GM06990 (cell line): ENCODE data around the gene TBC1D5.
"Not testable (repeated sequence)": the region's sequence is repeated elsewhere in the genome, so short reads cannot be mapped to it uniquely, and the experiment has no call there.

ENCODE experiments used
- DNase-seq: peaks from one replicate; pipeline ENCODE4 v3.0.0-alpha.2; 2011; ENCODE audit not compliant: insufficient read length; ENCODE audit errors: extremely low read depth
- H3K27me3 ChIP-seq: replicated peaks from 2 replicates; pipeline ENCODE4 v1.6.0; 2011; ENCODE audit warnings: low read length; ENCODE audit not compliant: control insufficient read depth, insufficient read depth
- H3K36me3 ChIP-seq: 2 replicates; pipeline ENCODE4 v1.5.1; 2011; ENCODE audit warnings: low read length; ENCODE audit not compliant: control insufficient read depth, insufficient read depth
- H3K4me3 ChIP-seq: replicated peaks from 2 replicates; pipeline ENCODE4 v1.5.1; 2011; ENCODE audit warnings: low read depth, mild to moderate bottlenecking, control low read depth, low read length
- CTCF ChIP-seq: IDR thresholded peaks from 2 replicates; pipeline ENCODE4 v1.5.1; 2011; ENCODE audit warnings: low read length, control low read depth, mild to moderate bottlenecking, inconsistent platforms; ENCODE audit not compliant: insufficient read depth, poor library complexity, severe bottlenecking

The TBC1D5 gene

GRCh38 chr3:17494117-17494809 lies 248.2 kb downstream of the TBC1D5 start:
- DNase-seq: no peak
- Histone ChIP-seq H3K27me3 (no peaks in the 10 kb centered on the region), H3K36me3 (peaks cover 7% of the 10 kb centered on the region), H3K4me3 (no peak overlapping the region)
- no peak for TF ChIP-seq CTCF

- H3K36me3 ChIP-seq: peaks cover 7% of the 10 kb centered on the region
- DNase-seq: no peak
- H3K27me3 ChIP-seq: no peaks in the 10 kb centered on the region
- H3K4me3 ChIP-seq: no peak overlapping the region
- no peak for TF ChIP-seq CTCF
Observed at GRCh38 chr3:17491601-17492000, 250.8 kb downstream of the TBC1D5 start.

- H3K27me3 ChIP-seq, H3K36me3 ChIP-seq, DNase-seq, H3K4me3 ChIP-seq: not testable (repeated sequence)
Observed at GRCh38 chr3:17491190-17491589, 251.2 kb downstream of the TBC1D5 start.

- no peak for TF ChIP-seq CTCF
- DNase-seq: no peak
Observed at GRCh38 chr3:17489139-17489538, 253.3 kb downstream of the TBC1D5 start.

GRCh38 chr3:17481116-17481515 lies 261.3 kb downstream of the TBC1D5 start:
- Histone ChIP-seq H3K27me3 (no peaks in the 10 kb centered on the region), H3K36me3 (peaks cover 6% of the 10 kb centered on the region), H3K4me3 (no peak overlapping the region)
- no peak for DNase-seq
- no peak for TF ChIP-seq CTCF

More at GRCh38 chr3:17489139-17489538, 253.3 kb downstream of the TBC1D5 start:
- Histone ChIP-seq H3K4me3 (no peak overlapping the region), H3K36me3 (peaks cover 3% of the 10 kb centered on the region), H3K27me3 (no peaks in the 10 kb centered on the region)

GRCh38 chr3:17479681-17480405 lies 262.6 kb downstream of the TBC1D5 start:
- no peak for DNase-seq
- H3K4me3 ChIP-seq: no peak overlapping the region
- H3K27me3 ChIP-seq: no peaks in the 10 kb centered on the region
- H3K36me3 ChIP-seq: peaks cover 6% of the 10 kb centered on the region
- no peak for TF ChIP-seq CTCF
